Measurements from ENCODE around the gene SLC37A1.

DNA sequence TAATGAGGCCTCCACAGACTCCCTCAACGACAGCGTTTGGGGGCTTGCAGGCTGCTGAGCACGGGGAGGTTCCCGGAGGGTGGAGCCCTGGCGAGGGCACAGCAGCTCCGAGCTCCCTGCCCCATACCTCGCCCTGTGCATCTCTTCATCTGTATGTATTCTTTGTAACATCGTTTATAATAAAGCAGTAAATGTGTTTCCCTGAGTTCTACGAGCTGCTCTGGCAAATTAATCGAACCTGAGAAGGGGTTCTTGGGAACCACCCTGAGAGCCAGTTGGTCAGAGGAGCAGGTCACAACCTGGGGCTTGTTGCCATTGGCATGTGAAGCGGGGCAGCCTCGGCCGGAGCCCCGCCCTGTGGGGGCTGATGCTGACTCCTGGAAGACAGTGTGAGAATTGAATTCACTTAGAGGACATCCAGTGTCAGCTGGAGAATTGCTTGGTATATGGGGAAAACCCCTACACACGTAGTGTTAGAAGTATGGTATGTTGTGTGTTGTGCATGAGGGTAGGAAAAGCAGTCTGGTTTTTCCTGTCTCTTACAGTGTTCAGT is 11.5 kb downstream of the SLC37A1 start:
- TF ChIP-seq, protein P1, sequence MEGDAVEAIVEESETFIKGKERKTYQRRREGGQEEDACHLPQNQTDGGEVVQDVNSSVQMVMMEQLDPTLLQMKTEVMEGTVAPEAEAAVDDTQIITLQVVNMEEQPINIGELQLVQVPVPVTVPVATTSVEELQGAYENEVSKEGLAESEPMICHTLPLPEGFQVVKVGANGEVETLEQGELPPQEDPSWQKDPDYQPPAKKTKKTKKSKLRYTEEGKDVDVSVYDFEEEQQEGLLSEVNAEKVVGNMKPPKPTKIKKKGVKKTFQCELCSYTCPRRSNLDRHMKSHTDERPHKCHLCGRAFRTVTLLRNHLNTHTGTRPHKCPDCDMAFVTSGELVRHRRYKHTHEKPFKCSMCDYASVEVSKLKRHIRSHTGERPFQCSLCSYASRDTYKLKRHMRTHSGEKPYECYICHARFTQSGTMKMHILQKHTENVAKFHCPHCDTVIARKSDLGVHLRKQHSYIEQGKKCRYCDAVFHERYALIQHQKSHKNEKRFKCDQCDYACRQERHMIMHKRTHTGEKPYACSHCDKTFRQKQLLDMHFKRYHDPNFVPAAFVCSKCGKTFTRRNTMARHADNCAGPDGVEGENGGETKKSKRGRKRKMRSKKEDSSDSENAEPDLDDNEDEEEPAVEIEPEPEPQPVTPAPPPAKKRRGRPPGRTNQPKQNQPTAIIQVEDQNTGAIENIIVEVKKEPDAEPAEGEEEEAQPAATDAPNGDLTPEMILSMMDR (IDR thresholded peaks at IDR 0.05 in 8 of 11, conservative IDR thresholded peaks at IDR 0.05 in 3 of 11) = no peak
- TF ChIP-seq POLR2AphosphoS5 (IDR thresholded peaks at IDR 0.05) = peak; percentile 3 to 47 (median 4)

Measured in spleen (tissue), 7 donors.